GM19372 (cell line): ENCODE measurements around the gene MYO1D.

Source experiments
- ATAC-seq: cut with Tn5 transposase; IDR thresholded peaks from one replicate; pipeline ENCODE4 v1.9.1; 2021; ENCODE audit warnings: mild to moderate bottlenecking, low read depth, moderate library complexity; ENCODE audit not compliant: unreplicated experiment

Gene MYO1D

DNA sequence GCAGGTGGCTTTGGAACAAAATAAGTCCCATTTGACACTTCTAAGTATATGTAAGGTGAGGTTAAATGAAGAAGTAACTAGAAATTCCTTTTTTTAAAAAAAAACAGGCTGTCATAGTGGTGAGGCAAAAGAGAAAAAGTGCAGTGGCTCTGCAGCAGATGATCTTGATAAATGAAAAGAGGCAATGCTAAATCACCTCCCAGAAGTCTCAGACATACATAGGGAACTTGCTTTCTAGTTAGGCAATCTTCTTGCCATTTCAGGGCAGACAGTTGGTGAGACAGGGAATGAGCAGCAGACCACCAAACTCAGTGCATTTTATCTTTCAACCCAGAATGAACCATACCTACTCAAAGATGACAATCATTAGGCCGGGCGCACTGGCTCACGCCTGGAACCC is 90.8 kb downstream of the MYO1D start:
- ATAC-seq = no peak

DNA sequence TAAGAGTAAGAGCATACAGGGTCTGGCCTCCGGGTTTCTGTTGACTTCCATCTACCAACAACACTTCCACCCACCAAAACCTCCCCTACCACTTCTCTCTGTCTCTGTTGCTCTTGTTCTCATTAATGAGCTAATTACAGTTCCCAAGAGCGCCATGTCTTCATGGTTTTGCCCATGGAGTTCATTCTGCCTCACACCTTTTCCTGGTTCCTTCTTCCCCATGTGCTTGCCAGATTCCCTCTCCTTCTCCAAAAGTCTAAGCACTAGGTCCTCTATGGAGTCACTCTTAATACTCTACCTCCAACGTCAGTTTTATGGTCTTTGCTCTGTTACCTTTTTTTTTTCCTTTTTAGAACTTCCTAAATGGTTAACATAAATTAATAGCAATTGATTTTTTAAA is 92.8 kb downstream of the MYO1D start:
- ATAC-seq = no peak

DNA sequence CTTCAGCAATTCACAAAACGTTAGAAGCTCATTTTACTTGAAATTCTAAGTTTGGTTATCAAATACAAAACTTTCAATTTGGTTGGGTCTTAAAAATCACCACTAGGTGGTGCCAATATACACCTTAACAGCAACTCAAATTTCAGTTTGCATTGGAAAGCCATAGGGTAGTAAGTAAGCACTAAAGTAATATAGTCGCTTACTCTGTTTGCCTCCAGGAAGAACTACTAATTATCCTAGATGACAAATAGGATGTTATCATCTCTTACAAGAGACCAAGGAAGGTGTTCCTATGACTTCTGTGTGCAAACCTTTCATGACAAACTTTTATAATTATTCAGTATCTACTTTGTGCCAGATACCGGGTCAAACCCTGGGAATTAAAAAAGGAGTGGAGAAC is 93.3 kb downstream of the MYO1D start:
- no peak for ATAC-seq

DNA sequence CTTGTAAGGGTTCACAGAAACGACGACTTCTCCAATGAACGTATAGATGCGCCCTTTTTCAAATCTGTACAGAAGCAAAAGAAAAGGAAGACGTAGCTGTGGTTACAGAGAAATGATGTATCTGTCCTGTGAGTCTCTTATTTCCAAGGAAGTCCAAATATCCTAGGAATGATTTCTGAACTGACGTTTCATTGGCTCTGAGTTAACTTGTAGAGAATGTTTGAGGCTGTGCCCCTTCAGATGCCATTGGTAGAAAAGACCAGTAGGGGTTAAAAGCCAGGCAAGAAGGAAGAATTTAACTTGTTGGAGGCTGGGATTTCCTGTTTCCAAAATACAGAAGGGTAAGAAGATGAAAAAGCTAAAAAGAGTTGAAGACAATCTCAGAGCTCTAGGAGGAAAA is 96.2 kb downstream of the MYO1D start:
- ATAC-seq = no peak

DNA sequence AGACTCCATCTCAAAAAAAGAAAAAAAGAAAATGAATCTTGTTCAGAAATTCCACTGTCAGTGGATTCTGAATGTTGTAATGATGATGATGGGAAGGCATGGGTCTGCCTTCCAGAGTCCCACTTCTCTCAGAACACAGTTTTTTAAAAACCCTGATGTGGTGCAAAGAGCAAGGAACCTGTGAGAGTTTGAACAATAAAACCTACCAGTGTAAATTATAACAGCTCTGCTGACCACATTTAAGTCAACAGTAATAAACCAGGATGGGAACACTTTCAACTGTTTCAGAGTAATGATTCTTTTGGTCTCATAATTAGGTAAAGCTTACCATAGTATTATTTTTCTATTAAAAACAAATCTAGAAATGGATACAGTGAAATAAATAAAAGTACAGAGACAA is 99.0 kb downstream of the MYO1D start:
- ATAC-seq = no peak

DNA sequence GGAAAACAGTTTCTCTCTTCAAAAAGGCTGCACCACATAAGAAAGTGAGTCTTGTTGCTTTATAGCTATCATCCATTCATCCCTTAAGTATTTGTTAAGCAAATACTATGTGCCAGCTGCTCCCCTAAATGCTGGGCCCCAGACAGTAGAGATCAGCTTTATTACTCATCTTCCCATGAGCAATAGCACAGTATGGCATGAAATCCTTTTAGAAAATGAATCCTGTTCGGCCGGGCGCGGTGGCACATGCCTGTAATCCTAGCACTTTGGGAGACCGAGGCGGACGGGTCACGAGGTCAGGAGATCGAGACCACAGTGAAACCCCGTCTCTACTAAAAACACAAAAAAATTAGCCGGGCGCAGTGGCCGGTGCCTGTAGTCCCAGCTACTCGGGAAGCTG is 99.5 kb downstream of the MYO1D start:
- no peak for ATAC-seq

DNA sequence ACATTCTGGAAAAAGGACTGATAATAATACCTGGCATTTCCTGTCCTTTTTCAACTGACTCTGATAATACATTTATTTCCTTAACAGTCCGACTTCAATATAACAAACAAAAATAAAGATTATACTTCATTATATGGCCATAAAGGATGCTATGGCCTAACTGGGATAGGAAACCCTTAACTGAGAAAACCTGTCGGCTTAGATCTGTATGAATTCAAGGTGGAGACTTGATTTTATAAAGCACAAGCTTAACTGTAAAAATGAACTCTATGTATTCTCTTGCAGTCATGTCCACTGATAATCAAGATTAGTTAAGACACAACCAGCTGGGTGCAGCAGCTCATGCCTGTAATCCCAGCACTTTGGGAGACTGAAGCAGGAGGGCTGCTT is 102.2 kb downstream of the MYO1D start:
- no peak for ATAC-seq

DNA sequence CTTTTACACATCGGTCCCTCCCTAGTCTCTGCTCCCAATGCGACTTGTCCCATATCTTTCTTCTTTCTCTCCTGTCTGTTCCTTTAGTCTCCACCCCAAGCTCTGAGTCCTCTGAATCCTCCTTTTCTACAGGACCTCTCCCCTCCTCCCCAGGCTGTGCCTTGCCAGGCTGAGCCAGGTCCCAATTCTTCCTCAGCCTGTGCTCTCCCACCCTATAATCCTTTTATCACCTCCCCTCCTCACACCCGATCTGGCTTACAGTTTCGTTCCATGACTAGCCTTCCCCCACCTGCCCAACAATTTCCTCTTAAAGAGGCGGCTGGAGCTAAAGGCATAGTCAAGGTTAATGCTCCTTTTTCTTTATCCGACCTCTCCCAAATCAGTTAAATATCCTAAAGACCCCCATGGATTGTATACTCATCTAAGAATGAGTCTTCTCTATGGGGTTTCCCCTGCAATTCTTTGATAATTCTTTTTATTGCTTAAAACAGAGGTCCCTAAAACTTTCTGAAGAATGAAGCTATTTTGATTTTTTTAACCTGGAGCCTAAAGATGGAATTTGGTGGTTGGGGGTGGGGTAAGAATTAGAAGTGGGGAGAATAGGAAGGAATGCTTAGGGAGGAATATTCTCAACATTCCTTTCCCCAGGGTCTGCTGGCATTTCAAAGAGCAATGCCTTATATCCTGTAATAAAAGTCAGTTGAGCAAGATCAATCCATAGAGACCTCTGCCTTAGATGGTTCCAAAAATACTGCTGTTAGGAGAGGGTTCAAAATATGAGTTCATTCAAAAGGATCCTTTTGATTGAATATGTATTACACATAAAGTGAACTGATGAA is 102.8 kb downstream of the MYO1D start:
- ATAC-seq = no peak

DNA sequence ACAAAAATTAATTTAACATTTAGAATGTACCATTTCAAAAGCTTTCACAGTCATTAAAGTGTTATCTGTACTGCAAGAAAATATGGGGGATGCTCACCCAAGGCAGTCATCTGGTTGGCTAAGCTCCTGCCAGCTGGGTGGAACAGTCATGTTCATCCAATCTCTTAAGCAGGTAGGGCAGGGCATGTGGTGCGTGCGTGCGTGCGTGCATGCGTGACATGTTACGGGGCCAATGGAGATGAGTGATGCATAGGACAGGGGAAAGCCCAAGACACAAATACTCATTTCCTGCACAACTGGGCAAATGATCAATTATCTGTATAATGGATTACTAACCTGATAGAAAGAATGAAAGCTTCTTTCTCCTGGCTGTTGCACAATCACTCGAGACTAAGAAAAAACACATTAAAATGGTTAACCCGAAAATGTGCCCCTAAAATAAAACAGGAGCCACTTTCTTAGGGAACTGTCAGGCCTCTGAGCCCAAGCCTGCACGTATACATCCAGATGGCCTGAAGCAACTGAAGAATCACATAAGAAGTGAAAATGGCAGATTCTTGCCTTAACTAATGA is 104.4 kb downstream of the MYO1D start:
- ATAC-seq = no peak

DNA sequence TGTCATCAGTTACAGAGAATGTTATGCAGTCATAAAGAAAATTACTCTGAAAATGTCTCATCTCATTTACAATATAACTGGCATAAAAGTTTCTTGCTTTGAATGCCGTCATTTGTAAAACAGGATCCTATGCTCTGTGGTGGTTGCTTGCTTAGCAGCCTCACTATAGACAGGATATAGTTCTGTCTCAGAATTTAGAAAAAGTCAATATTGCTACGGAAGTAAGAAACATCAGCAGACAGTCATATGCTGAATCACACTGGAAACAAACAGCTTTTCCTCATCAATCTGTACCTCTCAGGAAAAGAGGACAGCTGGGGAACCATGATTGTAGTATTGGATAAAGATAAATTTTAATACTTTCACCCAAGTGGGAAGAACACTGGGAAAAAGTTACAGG is 105.5 kb downstream of the MYO1D start:
- ATAC-seq = no peak

DNA sequence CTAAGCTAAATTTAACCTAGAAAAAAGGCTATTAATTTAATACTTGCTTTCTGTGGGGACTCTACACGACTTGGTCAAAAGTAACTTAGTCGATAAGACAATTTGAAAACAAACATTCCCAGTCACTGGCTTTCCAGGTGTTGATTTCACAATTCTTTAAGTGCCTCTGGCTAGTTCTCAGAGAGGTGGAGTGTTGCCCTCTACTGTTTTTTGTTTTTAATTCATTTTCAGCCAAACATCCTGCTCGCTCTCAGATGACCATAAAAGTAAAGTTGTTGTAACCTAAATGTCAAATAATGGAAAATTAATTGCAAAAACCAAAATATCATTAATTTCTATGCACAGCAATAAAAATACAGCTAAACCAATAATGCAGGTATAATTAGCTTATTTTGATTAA is 107.1 kb downstream of the MYO1D start:
- ATAC-seq = no peak

DNA sequence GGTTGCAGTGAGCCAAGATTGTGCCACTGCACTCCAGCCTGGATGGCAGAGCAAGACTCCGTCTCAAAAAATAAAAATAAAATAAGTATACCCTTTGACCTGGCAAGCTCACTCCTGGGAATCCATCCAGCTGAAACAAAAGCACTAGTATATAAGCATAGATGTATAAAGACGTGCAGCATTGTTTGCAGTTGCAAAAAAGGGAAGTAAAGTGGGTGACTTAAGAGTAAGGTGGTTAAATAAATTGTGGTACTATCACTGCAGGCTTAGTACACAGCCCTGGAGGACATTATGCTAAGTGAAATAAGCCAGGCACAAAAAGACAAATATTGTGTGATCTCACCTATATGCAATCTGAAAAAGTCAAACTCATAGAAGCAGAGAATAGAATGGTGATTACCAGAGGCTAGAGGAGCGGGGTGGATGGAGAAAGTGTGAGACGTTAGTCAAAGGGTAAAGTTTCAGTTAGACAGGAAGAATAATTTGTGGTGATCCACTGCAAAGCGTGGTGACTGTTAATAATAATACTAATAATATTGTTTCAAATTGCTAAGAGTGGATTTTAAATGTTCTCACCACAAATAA is 113.0 kb downstream of the MYO1D start:
- ATAC-seq = no peak

DNA sequence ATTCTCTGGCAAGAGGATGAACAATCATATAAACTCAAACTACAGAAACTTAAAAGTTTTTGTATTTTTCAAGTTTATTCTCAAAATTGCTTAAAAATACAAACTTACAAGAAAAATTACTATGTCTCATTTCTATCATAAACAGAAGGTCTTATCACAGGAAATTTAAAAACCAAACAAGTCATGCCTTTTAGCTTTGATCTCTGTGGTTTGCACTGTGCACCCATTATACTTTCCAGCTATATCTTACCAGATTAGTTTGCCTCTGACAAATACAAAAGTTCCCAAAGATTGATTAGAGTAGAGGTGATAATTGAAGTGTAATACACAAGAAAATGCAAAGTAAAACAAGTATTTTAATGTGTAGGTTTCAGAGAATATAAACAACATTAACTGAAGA is 117.4 kb downstream of the MYO1D start:
- no peak for ATAC-seq

DNA sequence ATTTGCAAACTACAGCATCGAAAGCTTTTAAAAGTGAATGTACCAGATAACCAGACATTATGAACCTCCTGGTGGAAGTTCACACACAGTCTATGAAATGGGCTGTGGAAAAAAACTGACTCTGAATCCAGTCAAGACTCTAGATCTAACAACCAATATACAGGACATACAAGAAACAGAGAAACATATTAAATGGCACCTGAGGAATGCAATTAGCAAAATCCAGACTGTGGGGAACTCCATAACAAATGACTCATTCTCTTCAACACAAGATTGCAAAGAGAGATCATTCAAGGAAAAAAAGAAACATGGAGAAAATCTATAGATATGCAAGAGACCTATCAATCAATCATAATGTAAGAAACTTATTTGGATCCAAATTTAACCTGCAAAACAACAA is 119.0 kb downstream of the MYO1D start:
- ATAC-seq = no peak

DNA sequence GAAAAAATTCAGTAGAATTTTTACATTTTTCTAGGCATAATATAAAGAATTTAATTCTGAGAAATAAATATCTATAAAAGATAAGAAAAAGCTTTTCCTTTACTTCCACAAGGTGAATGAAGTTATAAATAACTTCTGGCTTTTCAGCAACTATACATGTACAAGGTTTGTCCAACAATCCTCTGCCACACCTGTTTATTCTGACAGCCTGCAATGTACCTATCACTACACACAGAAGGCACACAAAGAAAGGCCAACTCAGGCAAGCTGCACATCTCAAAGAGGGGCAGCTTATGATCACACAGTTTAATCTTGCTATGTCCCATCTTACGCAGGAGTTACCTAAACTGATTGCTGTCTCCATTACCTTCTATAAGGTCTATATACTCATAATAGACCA is 120.2 kb downstream of the MYO1D start:
- ATAC-seq = no peak

DNA sequence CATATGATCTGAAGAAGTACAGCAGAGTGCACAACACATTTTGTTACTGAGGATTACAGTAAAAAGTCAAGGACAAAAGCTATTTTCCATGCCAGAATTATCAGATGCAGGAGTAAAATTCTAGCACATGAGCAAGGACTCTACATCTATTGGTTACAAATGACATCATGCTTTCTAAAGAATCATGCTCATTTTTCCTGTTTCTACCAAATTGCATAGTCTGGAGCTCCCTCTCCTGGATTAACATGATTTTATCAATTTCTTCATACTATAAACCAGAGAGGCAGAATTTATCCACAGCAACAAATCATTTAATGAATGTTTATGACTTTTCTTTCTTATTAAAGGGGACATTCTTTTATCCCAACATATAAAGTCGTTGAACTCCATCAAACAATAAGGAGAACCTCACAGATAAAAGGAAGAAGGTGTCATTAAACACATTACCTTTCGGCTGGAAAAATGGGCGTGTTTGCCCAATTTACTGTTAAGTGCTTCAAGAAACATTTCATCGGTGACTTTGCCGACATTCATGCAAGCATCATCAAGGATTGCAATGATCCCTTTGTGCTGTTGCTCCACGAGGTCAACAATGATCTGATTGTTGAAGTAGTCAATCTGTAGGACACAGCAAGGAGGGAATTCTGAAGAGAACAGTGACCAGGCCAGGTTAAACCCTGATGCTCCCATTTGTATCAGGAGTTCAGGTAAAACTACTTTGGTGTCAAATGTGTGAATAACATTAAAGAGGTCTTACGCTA is 121.7 kb downstream of the MYO1D start:
- no peak for ATAC-seq

DNA sequence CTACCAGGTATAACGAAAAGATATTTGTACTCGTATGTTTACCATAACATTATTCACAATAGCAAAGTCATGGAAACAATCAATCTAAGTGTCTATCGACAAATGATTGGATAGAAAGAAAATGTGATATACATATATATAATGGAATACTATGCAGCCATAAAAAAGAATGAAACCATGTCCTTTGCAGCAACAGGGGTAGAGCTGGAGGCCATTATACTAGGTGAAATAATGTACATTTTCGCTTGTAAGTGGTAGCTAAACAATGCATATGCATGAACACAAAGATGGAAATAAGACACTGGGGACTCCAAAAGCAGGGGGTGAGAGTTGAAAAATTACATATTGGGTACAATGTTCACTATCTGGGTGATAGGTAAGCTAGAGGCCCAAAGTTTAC is 124.0 kb downstream of the MYO1D start:
- ATAC-seq = no peak

DNA sequence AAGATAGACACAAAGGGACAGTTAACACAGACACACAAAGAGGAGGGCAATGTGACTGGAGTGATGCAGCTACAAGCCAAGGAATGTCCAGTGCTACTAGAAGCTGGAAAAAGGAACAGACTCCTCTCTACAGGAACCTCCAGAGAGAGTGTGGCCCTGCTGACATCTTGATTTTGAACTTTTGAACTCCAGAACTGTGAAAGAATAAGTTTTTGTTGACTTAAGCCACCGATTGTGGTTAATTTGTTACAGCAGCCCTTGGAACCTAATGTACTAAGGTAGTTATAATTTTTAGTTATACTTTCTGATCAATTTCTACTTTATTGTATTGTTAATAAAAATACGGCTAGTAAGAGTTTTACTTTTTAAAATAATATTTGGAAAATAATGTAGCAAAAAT is 129.1 kb downstream of the MYO1D start:
- ATAC-seq = no peak

DNA sequence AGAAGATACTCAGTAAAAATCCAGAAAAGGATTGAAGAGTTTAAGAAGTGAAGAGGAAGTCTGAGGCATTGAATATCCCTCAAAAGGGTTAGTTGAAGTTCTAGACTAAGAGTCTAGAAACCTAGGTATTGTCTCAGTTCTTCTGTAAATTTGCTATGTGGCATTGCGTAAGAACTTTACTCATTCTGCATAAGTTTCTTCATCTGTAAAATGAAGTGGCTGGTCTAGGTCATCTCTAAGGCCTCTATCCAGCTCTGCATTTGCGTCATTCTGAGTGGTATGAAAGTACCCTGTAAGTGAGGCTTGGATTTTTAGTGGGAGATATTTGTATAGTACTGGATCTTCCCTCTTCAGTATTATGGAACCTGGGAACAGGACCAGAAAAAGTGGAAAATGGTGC is 130.2 kb downstream of the MYO1D start:
- no peak for ATAC-seq

DNA sequence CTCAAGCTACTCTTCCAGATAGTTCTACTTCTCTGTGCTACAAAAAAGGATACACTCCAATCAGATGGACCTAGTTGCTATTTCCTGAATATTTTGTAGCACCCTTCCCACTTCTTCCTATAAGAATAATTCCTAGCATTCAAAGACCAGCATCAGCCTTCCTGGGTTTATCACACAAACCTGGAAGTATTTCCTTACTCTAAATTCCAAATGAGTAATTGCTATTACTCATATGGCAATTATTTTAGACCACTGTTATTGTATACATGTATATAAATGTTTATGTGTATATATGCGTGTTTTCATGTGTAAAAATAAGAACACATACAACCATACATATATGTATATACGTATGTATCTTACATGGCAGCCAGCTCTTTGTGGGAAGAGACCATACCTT is 130.6 kb downstream of the MYO1D start:
- ATAC-seq = no peak
